GDM1 (cell line): ENCODE measurements around the gene FAM9C.
"Not testable (repeated sequence)": the region's sequence is repeated elsewhere in the genome, so short reads cannot be mapped to it uniquely, and the experiment has no call there.

Experiments used
- DNase-seq: peaks from one replicate; lab custom pipeline; 2025; lab: John Stamatoyannopoulos, UW

FAM9C gene

GRCh38 chrX:13076176-13076961 lies 31.9 kb upstream of the FAM9C start:
- DNase-seq, result no peak

GRCh38 chrX:13074297-13075262 lies 30.2 kb upstream of the FAM9C start:
- DNase-seq, result no peak

DNA sequence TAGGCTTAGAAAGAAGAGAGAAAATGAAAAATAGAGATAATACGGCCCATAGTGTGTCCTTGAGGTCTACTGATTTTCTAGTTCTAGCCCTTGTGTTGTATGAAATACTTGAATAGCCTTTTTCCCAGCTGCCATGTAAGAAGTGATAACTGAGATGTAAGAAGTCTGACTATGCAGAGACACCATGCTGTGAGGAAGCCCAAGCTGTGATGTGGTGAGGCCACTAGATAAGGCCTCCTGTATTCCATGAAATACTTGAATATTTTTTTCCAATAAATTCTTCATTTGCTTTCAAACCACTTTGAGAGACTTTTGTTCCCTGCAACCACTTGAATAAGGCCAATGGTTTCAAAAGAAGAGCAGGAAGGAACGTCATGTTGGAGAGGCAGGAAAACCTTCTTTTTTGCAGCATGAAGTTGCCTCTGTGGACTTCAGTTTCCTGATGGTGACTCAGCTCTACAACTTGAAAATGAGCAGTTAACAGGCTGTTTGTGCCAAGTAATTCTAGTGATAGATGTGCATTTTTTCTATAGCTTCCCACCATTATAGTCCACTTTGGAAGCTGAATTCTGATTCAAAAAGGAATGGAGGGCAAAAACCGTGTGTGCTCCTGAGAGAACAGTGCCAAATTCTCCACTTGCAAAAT lies 25.5 kb upstream of the FAM9C start:
- no peak for DNase-seq

DNA sequence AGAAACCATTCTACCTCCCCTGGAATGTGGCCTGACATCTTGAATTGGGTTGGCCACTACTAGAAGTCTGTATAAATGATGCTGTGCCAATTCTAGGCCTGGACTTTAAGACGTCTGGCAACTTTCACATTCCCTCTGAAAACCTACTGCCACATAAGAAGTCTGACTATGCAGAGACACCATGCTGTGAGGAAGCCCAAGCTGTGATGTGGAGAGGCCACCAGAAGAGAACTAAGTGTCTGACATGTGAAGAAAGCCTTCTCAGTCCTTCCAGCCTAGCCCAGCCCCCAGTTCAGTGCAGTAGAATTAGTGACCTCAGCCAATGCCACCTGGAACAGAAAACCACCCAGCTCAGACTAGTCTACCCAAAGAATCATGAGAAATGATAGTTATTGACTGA lies 24.2 kb upstream of the FAM9C start:
- DNase-seq, result no peak

DNA sequence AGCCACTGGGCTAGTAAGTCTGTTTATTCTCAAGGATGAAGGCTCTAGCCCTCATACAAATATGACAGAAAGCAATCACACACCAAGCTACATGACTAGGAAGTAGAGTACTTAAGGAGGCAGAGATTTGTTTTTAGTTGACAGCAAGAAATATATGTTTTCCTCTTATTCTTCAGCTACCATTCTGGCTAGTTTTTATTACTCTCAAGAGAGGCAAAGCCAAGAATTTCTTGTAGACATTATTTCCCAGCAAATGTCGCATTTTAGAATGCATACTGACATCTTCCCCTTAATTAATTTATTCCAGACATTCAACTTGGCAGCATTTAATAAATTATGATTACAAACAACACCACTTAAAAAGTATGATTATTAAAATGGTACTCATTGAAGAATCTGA lies 23.4 kb upstream of the FAM9C start:
- DNase-seq, result no peak

DNA sequence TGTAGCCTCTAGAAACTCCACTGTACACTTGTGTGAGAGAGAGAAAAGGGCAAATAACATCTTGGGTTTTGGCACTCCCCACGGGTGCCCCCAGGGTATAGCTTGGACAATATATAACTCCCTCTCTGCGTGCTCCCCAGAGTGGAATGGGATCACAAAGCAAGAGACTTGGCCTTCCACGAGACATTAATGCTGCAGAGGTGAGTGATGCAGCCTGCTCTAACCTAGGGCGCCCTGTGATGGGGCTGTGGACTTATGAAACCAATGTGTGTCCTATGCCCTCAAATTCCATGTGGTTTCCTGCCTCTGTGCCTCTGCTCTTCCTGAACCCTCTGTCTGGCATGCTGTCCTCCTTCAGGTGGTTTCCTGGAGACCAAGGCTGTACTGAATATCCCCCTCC lies 22.0 kb upstream of the FAM9C start:
- DNase-seq, result no peak

GRCh38 chrX:13064599-13065143 lies 20.3 kb upstream of the FAM9C start:
- no peak for DNase-seq

- not testable (repeated sequence) for DNase-seq
These were observed 18.7 kb upstream of the FAM9C start for GRCh38 chrX:13063124-13063523.

DNA sequence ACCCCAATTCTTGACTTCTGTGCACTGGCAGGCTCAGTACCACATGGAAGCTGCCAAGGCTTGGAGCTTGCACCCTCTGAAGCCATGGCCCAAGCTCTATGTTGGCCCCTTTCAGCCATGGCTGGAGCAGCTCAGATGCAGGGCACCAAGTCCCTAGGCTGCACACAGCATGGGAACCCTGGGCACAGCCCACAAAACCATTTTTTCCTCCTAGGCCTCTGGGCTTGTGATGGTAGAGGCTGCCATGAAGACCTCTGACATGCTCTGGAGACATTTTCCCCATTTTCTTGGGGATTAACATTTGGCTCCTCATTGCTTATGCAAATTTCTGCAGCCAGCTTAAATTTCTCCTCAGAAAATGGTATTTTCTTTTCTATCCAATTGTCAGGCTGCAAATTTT lies 17.9 kb upstream of the FAM9C start:
- not testable (repeated sequence) for DNase-seq

- DNase-seq, result not testable (repeated sequence)
These were observed 16.8 kb upstream of the FAM9C start for GRCh38 chrX:13061215-13061708.

GRCh38 chrX:13059637-13060499 lies 15.4 kb upstream of the FAM9C start:
- no peak for DNase-seq

- DNase-seq, result no peak
These were observed 11.1 kb upstream of the FAM9C start for GRCh38 chrX:13055486-13055885.

- no peak for DNase-seq
These were observed 8.8 kb upstream of the FAM9C start for GRCh38 chrX:13053171-13053570.

DNA sequence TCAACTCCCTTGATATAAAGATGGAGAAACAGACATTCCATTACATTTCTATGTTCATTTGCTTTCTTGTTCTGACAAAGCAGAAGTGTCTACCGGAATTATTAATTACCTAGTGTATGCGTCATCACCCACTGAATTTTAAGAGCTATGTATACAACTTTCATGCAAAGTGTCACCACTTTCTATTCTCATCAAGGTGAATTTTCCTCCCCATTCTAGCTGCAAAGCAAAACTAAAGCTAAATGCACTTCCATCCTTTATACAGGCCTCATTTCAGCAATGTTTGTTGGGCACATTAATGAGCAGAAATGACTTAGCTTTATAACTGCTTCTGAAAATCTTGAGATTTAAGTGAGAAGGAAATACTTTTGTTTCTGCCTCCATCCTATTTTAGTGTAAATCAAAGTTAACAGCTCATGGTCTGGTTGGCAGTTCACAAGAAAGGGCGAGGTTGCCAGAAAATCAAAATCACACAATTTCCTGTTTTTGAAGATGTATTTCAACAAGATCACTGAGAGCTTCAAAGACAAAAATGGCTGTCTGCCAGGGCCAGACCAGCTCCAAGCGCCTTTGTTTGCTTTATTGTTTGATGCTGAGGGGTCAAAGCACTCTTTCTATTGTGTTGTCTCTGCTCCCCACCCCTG lies 7.2 kb upstream of the FAM9C start:
- no peak for DNase-seq

GRCh38 chrX:13051167-13051528 lies 6.7 kb upstream of the FAM9C start:
- DNase-seq, result no peak

DNA sequence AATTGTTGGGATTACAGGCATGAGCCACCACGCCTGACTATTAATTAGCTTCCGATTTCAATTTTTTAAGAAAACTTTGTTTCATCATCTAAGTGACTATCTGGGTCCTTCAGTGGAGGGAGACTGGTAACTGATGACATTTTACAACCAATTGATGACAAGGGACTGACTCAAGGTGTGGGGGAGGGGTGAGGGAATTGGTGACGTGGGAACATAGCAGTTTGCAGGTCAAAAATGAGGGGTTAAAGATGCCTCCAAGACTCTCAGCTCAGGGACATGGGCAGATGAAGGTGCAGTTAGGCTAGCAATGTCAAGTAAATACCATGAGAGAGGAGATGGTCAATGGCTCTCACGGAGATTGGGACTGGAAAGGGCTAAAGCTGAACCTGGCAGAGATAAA lies 5.7 kb upstream of the FAM9C start:
- no peak for DNase-seq

DNA sequence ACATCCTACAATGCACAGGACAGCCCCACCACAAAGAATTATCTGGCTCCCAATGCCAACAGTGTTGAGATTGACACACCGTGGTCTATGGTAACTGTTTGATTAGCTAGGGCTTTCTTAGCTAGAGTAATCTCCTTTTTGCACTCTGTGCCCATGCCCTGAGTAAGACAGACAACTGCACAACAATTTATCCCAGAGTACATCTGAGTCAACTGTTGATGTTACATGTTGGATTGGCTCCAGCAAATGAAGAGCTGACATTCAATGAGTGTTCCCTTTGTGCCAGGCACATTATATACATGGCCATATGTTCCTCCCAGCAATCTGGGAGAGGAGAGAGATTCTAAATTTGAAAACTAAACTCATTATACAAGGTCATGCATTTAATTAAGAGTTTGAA lies 3.9 kb upstream of the FAM9C start:
- DNase-seq, result no peak

DNA sequence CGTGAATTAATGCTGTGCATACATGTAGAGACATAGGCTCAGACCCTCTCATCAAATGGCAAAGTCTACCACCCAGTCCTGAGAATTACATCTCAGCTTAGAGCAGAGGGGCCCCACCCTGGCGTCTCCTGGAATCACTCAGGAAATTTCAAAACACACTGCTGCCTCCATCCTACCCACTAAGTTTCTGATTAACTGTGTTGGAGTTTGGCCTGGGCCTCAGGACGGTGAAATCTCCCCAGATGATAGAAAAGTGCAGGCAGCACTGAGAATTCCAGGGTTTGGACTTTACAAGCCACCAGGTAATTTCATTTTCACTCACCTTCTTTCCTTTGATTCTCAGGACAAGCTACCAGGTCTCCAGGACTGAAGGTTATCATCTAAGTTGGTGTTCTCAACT lies 3.3 kb upstream of the FAM9C start:
- DNase-seq, result no peak

DNA sequence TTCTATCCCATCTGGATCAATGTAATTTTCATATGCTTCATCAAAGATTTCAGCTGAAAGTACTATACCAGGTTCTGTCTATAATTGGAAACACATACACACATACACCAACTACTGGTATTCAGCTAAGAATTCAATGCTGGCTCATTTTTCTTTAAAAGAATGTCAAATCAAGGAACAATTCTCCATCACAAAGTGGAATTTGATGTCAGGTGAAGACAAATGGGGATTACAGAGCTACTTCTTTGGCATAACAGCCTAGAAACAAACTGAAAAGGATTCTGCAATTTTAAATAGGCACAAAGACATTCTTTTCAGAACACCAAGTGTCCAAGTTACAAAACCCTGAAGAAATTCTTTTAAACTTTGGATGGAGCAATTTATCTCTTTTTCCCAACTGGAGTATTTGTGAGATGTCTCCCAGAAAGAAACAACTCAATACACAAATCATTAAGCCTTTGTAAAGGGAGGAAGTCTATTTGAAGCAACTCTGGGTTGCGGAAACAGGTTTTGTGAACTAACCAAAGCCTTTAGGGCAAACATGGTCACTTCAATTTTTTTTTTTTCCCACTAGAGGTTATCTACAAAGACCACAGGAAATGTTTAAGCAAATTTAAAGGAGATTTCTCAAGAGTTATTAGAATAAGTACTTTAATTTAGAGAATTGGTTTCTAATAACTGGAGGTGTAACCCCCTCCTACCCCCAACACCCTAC lies 1.9 kb upstream of the FAM9C start:
- no peak for DNase-seq

GRCh38 chrX:13043938-13044337 lies 482 bp downstream of the FAM9C start:
- no peak for DNase-seq
